Breast epithelium (tissue), 4 donors: ENCODE data around the gene SYNPO2. TPM values are rescaled to one million over a fixed set of nuclear protein-coding genes. Genes with fewer than 3 reads are reported as not detected.
"Not testable (repeated sequence)": the region's sequence is repeated elsewhere in the genome, so short reads cannot be mapped to it uniquely, and the experiment has no call there.

Experiments
- DNase-seq, 2 donors: peaks; one replicate each; pipeline ENCODE4 v3.0.0-alpha.2; 2019; ENCODE audit warnings: low spot score in 2 of 2
- H3K27ac ChIP-seq, 2 donors: fragments of 200-600 bp; sonication (generic) in 1 of 2; one replicate each; pipeline ENCODE4 v1.5.1; 2016 to 2019; ENCODE audit warnings: mild to moderate bottlenecking in 1 of 2
- H3K27me3 ChIP-seq, 2 donors: fragments of 200-600 bp; sonication (generic) in 1 of 2; one replicate each; pipeline versions ENCODE4 v1.5.1 to v1.6.0; 2017 to 2019; ENCODE audit warnings: control low read depth in 1 of 2, mild to moderate bottlenecking in 1 of 2
- H3K36me3 ChIP-seq: fragments of 200-600 bp; one replicate; pipeline ENCODE4 v1.5.1; 2019
- H3K4me1 ChIP-seq, 2 donors: fragments of 200-600 bp; sonication (generic); one replicate each; pipeline ENCODE4 v1.5.1; 2016 to 2019; ENCODE audit warnings: control low read depth in 1 of 2
- H3K4me3 ChIP-seq, 3 donors: fragments of 200-600 bp; sonication (generic); 1 replicate in 2 of 3; 2 replicates in 1 of 3; pipeline ENCODE4 v1.5.1; 2016 to 2019; ENCODE audit warnings: mild to moderate bottlenecking in 3 of 3, moderate library complexity in 2 of 3
- H3K9me3 ChIP-seq, 2 donors: fragments of 200-600 bp; sonication (generic) in 1 of 2; one replicate each; pipeline ENCODE4 v1.5.1; 2016 to 2019; ENCODE audit warnings: control low read depth in 1 of 2
- CTCF ChIP-seq, 3 donors: fragments of 450-650 bp; IDR thresholded peaks; one replicate each; pipeline ENCODE4 v1.5.1; 2016 to 2017; ENCODE audit warnings: antibody characterized with exemption in 3 of 3, mild to moderate bottlenecking in 3 of 3, moderate library complexity in 3 of 3
- POLR2A ChIP-seq: fragments of 450-650 bp; IDR thresholded peaks from one replicate; pipeline ENCODE4 v1.6.1; 2016; ENCODE audit warnings: antibody characterized with exemption, mild to moderate bottlenecking, moderate library complexity
- POLR2AphosphoS5 ChIP-seq, 3 donors: sonication (generic); formaldehyde crosslinking; IDR thresholded peaks; one replicate each; pipeline ENCODE4 v1.6.1; 2017; ENCODE audit warnings: antibody characterized with exemption in 3 of 3
- intact Hi-C: fragments of 100-400 bp; cut with DNase I; formaldehyde crosslinking; loops from one replicate; pipeline ENCODE4 v1.15.1; 2023; ENCODE audit warnings: low total_unique reads
- total RNA-seq, 3 donors: library from RNA; depleted of rRNA; stranded (reverse); fragments of >200 nt; gene quantifications; one replicate each; pipeline ENCODE4 v1.1.0, GENCODE V29; 2016

SYNPO2 gene
- total RNA-seq, 3 donors from 2014 or later: 30.2 to 90.1 (median 52.7) TPM

- DNase-seq: no peak
- Histone ChIP-seq H3K9me3 (no peaks in the 10 kb centered on the region), H3K4me3 (no peak overlapping the region), H3K4me1 (no peaks in the 10 kb centered on the region), H3K27me3 (no peaks in the 10 kb centered on the region), H3K27ac (peak overlapping the region in 1 of 2 donors; percentile 26), H3K36me3 (no peaks in the 10 kb centered on the region)
- no peak for TF ChIP-seq POLR2A
- TF ChIP-seq CTCF (IDR thresholded peaks at IDR 0.05): no peak
- TF ChIP-seq POLR2AphosphoS5 (IDR thresholded peaks at IDR 0.05): no peak
- intact Hi-C loops: no loop called here
Observed at GRCh38 chr4:119020158-119020557, 131.5 kb downstream of the SYNPO2 start.

- H3K36me3 ChIP-seq, H3K27ac ChIP-seq, H3K4me3 ChIP-seq, H3K9me3 ChIP-seq, H3K27me3 ChIP-seq, DNase-seq, intact Hi-C loops, H3K4me1 ChIP-seq: not testable (repeated sequence)
Observed at GRCh38 chr4:119022520-119022919, 133.9 kb downstream of the SYNPO2 start.

GRCh38 chr4:119024102-119024501 is 135.4 kb downstream of the SYNPO2 start:
- Histone ChIP-seq H3K4me3 (no peak overlapping the region), H3K36me3 (no peaks in the 10 kb centered on the region), H3K27ac (no peak overlapping the region), H3K9me3 (no peaks in the 10 kb centered on the region), H3K4me1 (no peaks in the 10 kb centered on the region), H3K27me3 (no peaks in the 10 kb centered on the region)
- TF ChIP-seq POLR2A: no peak
- no peak for TF ChIP-seq CTCF (IDR thresholded peaks at IDR 0.05)
- no peak for TF ChIP-seq POLR2AphosphoS5 (IDR thresholded peaks at IDR 0.05)
- no peak for DNase-seq
- intact Hi-C loops: no loop called here

- H3K36me3 ChIP-seq: no peaks in the 10 kb centered on the region
- no peaks in the 10 kb centered on the region for H3K4me1 ChIP-seq
- TF ChIP-seq POLR2AphosphoS5 (IDR thresholded peaks at IDR 0.05): no peak
- no peak for TF ChIP-seq POLR2A
- no peak for TF ChIP-seq CTCF (IDR thresholded peaks at IDR 0.05)
- no peaks in the 10 kb centered on the region for H3K27me3 ChIP-seq
- no peaks in the 10 kb centered on the region for H3K9me3 ChIP-seq
- peak overlapping the region in 2 of 3 donors; percentile 0 to 59 for H3K4me3 ChIP-seq
- DNase-seq: peak in 1 of 2 donors; percentile 74
- intact Hi-C loops: no loop called here
- peak overlapping the region; percentile 84 to 91 for H3K27ac ChIP-seq
Observed at GRCh38 chr4:119025420-119025819, 136.8 kb downstream of the SYNPO2 start.

GRCh38 chr4:119025916-119026661 is 137.4 kb downstream of the SYNPO2 start:
- Histone ChIP-seq H3K9me3 (no peaks in the 10 kb centered on the region), H3K4me1 (no peaks in the 10 kb centered on the region), H3K4me3 (peak overlapping the region; percentile 37 to 59 (median 41)), H3K27ac (peak overlapping the region; percentile 84 to 91), H3K27me3 (no peaks in the 10 kb centered on the region), H3K36me3 (no peaks in the 10 kb centered on the region)
- TF ChIP-seq POLR2AphosphoS5 (IDR thresholded peaks at IDR 0.05) (peak in 2 of 3 donors; percentile 69 to 94), CTCF (IDR thresholded peaks at IDR 0.05) (no peak)
- DNase-seq: peak in 1 of 2 donors; percentile 60
- intact Hi-C loops: no loop called here
